NB4 (cell line): Measurements from ENCODE around the gene MOB2.

ENCODE experiments used
- DNase-seq: peaks from one replicate; pipeline ENCODE4 v3.0.0; 2010; ENCODE audit warnings: low read depth
- H3K4me3 ChIP-seq: one replicate; pipeline ENCODE4 v1.5.1; 2011; ENCODE audit warnings: mild to moderate bottlenecking, low read depth, low read length, moderate library complexity
- CTCF ChIP-seq: IDR thresholded peaks from one replicate; pipeline ENCODE4 v1.5.1; 2012; ENCODE audit warnings: low read depth, low read length
- MAX ChIP-seq: IDR thresholded peaks from 2 replicates; pipeline ENCODE4 v1.6.1; 2011; ENCODE audit warnings: low read depth, low read length
- MYC ChIP-seq: IDR thresholded peaks from 2 replicates; pipeline ENCODE4 v1.6.1; 2011; ENCODE audit warnings: low read depth, low read length
- POLR2A ChIP-seq: IDR thresholded peaks from 2 replicates; pipeline ENCODE4 v1.6.1; 2011; ENCODE audit warnings: mild to moderate bottlenecking; ENCODE audit not compliant: insufficient read length; ENCODE audit errors: extremely low read depth

The MOB2 gene

GRCh38 chr11:1483445-1483961, 3.1 kb downstream of the MOB2 start:
- no peak for DNase-seq
- no peak for TF ChIP-seq CTCF

GRCh38 chr11:1482581-1483444, 3.8 kb downstream of the MOB2 start:
- TF ChIP-seq POLR2A: no peak
- peak; percentile 12 for TF ChIP-seq CTCF
- no peak overlapping the region for H3K4me3 ChIP-seq
- no peak for DNase-seq

More at GRCh38 chr11:1483445-1483961, 3.1 kb downstream of the MOB2 start:
- H3K4me3 ChIP-seq: no peak overlapping the region

DNA sequence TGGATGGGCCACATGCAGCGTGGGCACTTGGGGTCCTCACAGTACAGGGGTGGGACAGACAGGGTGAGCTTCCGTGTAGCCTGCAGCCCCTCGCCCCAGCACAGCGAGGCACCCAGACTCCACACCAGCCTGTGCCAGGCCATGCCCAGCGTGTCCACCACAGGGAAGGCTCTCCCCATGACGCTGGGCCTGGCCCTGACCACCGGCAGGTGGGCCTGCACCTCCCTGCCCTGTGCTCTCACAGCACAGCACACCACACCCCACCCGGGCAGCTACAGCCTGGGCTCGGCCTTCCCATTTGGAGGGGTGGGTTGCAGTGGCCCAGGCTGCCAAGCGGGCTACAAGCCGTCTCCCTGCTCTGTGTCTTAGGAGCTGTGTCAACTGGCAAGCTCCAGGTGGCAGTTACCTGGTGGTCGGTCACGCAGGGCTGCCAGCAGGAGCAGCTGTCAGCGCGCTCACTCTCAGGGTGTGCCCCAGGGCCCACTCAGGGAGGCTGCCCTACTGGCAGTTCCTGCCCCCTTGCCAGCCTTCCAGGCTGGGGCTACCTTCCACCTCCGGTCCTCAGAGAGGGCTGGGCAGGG, 4.6 kb downstream of the MOB2 start:
- no peak for TF ChIP-seq MAX
- no peak for TF ChIP-seq MYC
- TF ChIP-seq CTCF: no peak
- TF ChIP-seq POLR2A: no peak
- H3K4me3 ChIP-seq: no peak overlapping the region

GRCh38 chr11:1481483-1481825, 5.1 kb downstream of the MOB2 start:
- TF ChIP-seq MYC: no peak
- no peak for TF ChIP-seq CTCF
- TF ChIP-seq MAX: no peak
- no peak for TF ChIP-seq POLR2A

More for the DNA sequence above, 4.6 kb downstream of the MOB2 start:
- no peak for DNase-seq

DNA sequence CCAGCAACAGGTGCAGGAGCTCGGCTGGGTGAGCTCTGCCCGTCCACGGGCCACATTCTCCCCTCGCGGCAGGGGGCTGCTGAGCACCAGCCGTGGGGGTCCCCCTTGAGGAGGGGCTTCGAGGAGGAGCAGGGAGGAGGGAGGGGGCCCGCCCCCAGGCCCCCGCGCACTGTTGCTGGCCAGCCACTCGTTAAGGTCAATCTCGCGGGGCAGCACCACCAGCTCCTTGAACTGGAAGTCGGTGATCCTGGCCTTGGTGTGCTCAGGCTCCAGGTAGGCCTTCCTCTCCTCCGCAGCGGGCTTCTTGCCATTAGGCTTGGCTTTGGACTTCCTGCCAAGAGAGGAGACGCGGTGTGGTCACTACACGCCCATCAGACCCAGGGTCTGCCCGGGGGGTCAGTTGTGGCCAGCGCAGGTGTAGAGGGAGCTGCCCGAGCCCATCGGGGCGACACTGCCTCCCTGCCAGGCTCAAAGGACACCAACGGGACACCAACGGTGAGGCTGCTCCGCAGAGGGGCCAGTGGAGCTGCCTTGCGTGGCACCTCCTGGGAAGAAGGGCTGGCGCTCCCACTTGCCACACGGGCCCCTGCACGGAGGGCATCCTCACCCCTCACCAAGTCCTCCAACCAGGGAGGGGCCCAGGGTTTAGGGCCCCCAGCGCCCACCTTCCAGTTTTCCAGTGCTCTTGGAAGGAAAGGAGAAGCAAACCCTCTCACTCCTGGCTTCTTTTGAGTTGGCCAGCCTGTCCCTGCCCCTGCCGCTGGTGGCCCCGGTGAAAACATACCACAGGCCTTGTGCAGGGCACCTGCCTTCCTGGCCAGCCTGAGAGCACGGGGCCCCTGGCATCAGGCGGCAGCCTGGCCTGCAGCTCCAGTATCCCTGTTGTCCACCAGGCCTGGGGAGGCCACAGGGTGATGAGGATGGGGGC, 5.8 kb downstream of the MOB2 start:
- DNase-seq: no peak
- H3K4me3 ChIP-seq: no peak overlapping the region
- TF ChIP-seq CTCF (no peak), MAX (no peak), MYC (no peak), POLR2A (no peak)

More at GRCh38 chr11:1481483-1481825, 5.1 kb downstream of the MOB2 start:
- DNase-seq: no peak
- no peak overlapping the region for H3K4me3 ChIP-seq
